NCI-H82 (cell line): ENCODE data around the gene IL20.
"Not testable (repeated sequence)": the region's sequence is repeated elsewhere in the genome, so short reads cannot be mapped to it uniquely, and the experiment has no call there.

ENCODE experiments used
- DNase-seq: peaks from one replicate; lab custom pipeline; 2025; lab: John Stamatoyannopoulos, UW

The IL20 gene

GRCh38 chr1:206843626-206844025 lies 21.8 kb upstream of the IL20 start:
- DNase-seq = no peak

- no peak for DNase-seq
Observed at GRCh38 chr1:206846487-206846886, 18.9 kb upstream of the IL20 start.

- no peak for DNase-seq
Observed at GRCh38 chr1:206847337-206847834, 18.0 kb upstream of the IL20 start.

GRCh38 chr1:206847946-206848345 lies 17.5 kb upstream of the IL20 start:
- DNase-seq = no peak

GRCh38 chr1:206850401-206850800 lies 15.0 kb upstream of the IL20 start:
- no peak for DNase-seq

- no peak for DNase-seq
Observed at GRCh38 chr1:206851341-206852010, 13.9 kb upstream of the IL20 start.

- not testable (repeated sequence) for DNase-seq
Observed at GRCh38 chr1:206852662-206853061, 12.8 kb upstream of the IL20 start.

- not testable (repeated sequence) for DNase-seq
Observed at GRCh38 chr1:206853696-206854095, 11.7 kb upstream of the IL20 start.

GRCh38 chr1:206854401-206855129 lies 10.9 kb upstream of the IL20 start:
- no peak for DNase-seq

- DNase-seq = no peak
Observed at GRCh38 chr1:206855859-206856258, 9.6 kb upstream of the IL20 start.

- DNase-seq = peak; percentile 22
Observed at GRCh38 chr1:206856674-206857464, 8.6 kb upstream of the IL20 start.

GRCh38 chr1:206859082-206859521 lies 6.3 kb upstream of the IL20 start:
- no peak for DNase-seq

- no peak for DNase-seq
Observed at GRCh38 chr1:206860165-206860564, 5.3 kb upstream of the IL20 start.

GRCh38 chr1:206863266-206863665 lies 2.2 kb upstream of the IL20 start:
- DNase-seq = peak; percentile 25

GRCh38 chr1:206866062-206866461 lies 639 bp downstream of the IL20 start:
- DNase-seq = no peak

- no peak for DNase-seq
Observed at GRCh38 chr1:206867239-206867638, 1.8 kb downstream of the IL20 start.

GRCh38 chr1:206867716-206868115 lies 2.3 kb downstream of the IL20 start:
- no peak for DNase-seq

GRCh38 chr1:206868264-206868663 lies 2.8 kb downstream of the IL20 start:
- no peak for DNase-seq

GRCh38 chr1:206872139-206872538 lies 6.7 kb downstream of the IL20 start:
- no peak for DNase-seq

- no peak for DNase-seq
Observed at GRCh38 chr1:206873603-206874188, 8.3 kb downstream of the IL20 start.

- DNase-seq = no peak
Observed at GRCh38 chr1:206875752-206876377, 10.4 kb downstream of the IL20 start.

- DNase-seq = no peak
Observed at GRCh38 chr1:206878456-206878855, 13.0 kb downstream of the IL20 start.
